SK-N-SH (cell line): ENCODE data around the gene POLR3G. TPM values are rescaled to one million over a fixed set of nuclear protein-coding genes. Genes with fewer than 3 reads are reported as not detected.
A peak's percentile ranks its signal among the peaks of the same experiment; 100 is the strongest.

Experiments used
- CTCF ChIA-PET: fragments of 300-600, 350-600 bp; formaldehyde crosslinking; extraction: SDS; loops from one replicate; lab custom pipeline; 2021; lab: Yijun Ruan, JAX
- POLR2A ChIA-PET: fragments of 350-600 bp; sonication (Branson Sonifier 250); formaldehyde crosslinking; extraction: SDS; loops from one replicate; lab custom pipeline; 2020; ENCODE audit warnings: antibody characterized with exemption, inconsistent platforms; lab: Yijun Ruan, JAX
- DNase-seq: peaks from one replicate; pipeline ENCODE4 v3.0.0; 2012
- H2AFZ ChIP-seq: fragments of 200-600 bp; sonication (generic); 2 replicates; pipeline ENCODE4 v1.8.1; 2016; ENCODE audit warnings: antibody characterized with exemption, mild to moderate bottlenecking, low read depth
- H3F3A ChIP-seq: fragments of 200-600 bp; sonication (generic); replicated peaks from 2 replicates; pipeline ENCODE3; 2016; ENCODE audit warnings: antibody characterized with exemption, mild to moderate bottlenecking; ENCODE audit not compliant: insufficient read depth
- H3K27ac ChIP-seq, 2 experiments: fragments of 200-500 bp in 1 of 2; fragments of 200-600 bp in 1 of 2; sonication (Bioruptor generic) in 1 of 2; sonication (generic), shearing (Covaris generic) in 1 of 2; 2 replicates each; pipeline versions ENCODE4 v1.5.1 to v1.6.1; 2014 to 2016; ENCODE audit warnings: low read depth in 2 of 2, inconsistent platforms in 1 of 2, low read length in 1 of 2, mild to moderate bottlenecking in 1 of 2, mixed read lengths in 1 of 2
- H3K27me3 ChIP-seq: fragments of 200-600 bp; sonication (generic), shearing (Covaris generic); 2 replicates; pipeline ENCODE4 v1.6.1; 2016; ENCODE audit warnings: mixed run types; ENCODE audit not compliant: insufficient read depth
- H3K36me3 ChIP-seq, 2 experiments: fragments of 200-500 bp in 1 of 2; fragments of 200-600 bp in 1 of 2; sonication (Bioruptor generic) in 1 of 2; sonication (generic) in 1 of 2; replicated peaks in 1 of 2; 2 replicates each; pipeline versions ENCODE3 to v1.5.1; 2014 to 2016; ENCODE audit warnings: low read length in 1 of 2, mild to moderate bottlenecking in 1 of 2; ENCODE audit not compliant: insufficient read depth in 2 of 2, control insufficient read depth in 1 of 2
- H3K4me1 ChIP-seq, 2 experiments: fragments of 200-500 bp in 1 of 2; fragments of 200-600 bp in 1 of 2; sonication (Bioruptor generic) in 1 of 2; sonication (generic), shearing (Covaris generic) in 1 of 2; 2 replicates each; pipeline versions ENCODE4 v1.5.1 to v1.6.1; 2014 to 2016; ENCODE audit warnings: low read depth in 1 of 2, low read length in 1 of 2, mixed run types in 1 of 2; ENCODE audit not compliant: insufficient read depth in 2 of 2, control insufficient read depth in 1 of 2
- H3K4me2 ChIP-seq: fragments of 200-600 bp; sonication (generic), shearing (Covaris generic); 2 replicates; pipeline ENCODE4 v1.6.1; 2017; ENCODE audit warnings: mixed run types
- H3K4me3 ChIP-seq, 2 experiments: fragments of 200-500 bp in 1 of 2; fragments of 200-600 bp in 1 of 2; sonication (Bioruptor generic) in 1 of 2; sonication (generic), shearing (Covaris generic) in 1 of 2; 2 replicates each; pipeline versions ENCODE4 v1.5.1 to v1.8.1; 2014 to 2016; ENCODE audit warnings: low read depth in 2 of 2, inconsistent platforms in 1 of 2, low read length in 1 of 2, mild to moderate bottlenecking in 1 of 2, mixed read lengths in 1 of 2, moderate library complexity in 1 of 2
- H3K79me2 ChIP-seq: fragments of 200-600 bp; sonication (generic); 2 replicates; pipeline ENCODE4 v1.8.1; 2017; ENCODE audit warnings: mild to moderate bottlenecking; ENCODE audit not compliant: insufficient read depth
- H3K9ac ChIP-seq: fragments of 200-600 bp; sonication (generic); 2 replicates; pipeline ENCODE4 v1.6.1; 2017; ENCODE audit warnings: mixed run types
- H3K9me2 ChIP-seq: fragments of 200-600 bp; sonication (generic); 2 replicates; pipeline ENCODE4 v1.6.1; 2017; ENCODE audit warnings: mixed run types
- H3K9me3 ChIP-seq: fragments of 200-600 bp; sonication (generic); 2 replicates; pipeline ENCODE4 v1.6.1; 2017; ENCODE audit warnings: mixed run types, mild to moderate bottlenecking, moderate library complexity
- H4K20me1 ChIP-seq: fragments of 200-600 bp; sonication (generic); 2 replicates; pipeline ENCODE4 v1.6.1; 2017; ENCODE audit warnings: mild to moderate bottlenecking, mixed run types; ENCODE audit not compliant: insufficient read depth
- ELF1 ChIP-seq: IDR thresholded peaks from 2 replicates; pipeline ENCODE4 v1.4.0; 2012
- MXI1 ChIP-seq: IDR thresholded peaks from 2 replicates; pipeline ENCODE4 v1.6.1; 2012; ENCODE audit warnings: mild to moderate bottlenecking, low read depth, low read length, improper control_type of control experiment
- PBX3 ChIP-seq: IDR thresholded peaks from 2 replicates; pipeline ENCODE4; 2012
- RCOR1 ChIP-seq: fragments of 150-350 bp; IDR thresholded peaks from 2 replicates; pipeline ENCODE4 v1.6.1; 2017; ENCODE audit warnings: antibody characterized with exemption, low read length
- SIN3A ChIP-seq: IDR thresholded peaks from 2 replicates; pipeline ENCODE4 v1.6.1; 2012; ENCODE audit warnings: low read depth, mild to moderate bottlenecking, low read length, moderate library complexity, borderline replicate concordance
- TCF12 ChIP-seq: IDR thresholded peaks from 2 replicates; pipeline ENCODE4 v1.4.0; 2012
- USF1 ChIP-seq: IDR thresholded peaks from 2 replicates; pipeline ENCODE4 v1.4.0; 2012; ENCODE audit warnings: low read depth, borderline replicate concordance
- WGBS: methylation state at CpG from one replicate; pipeline ENCODE4 v1.1.6; 2017; ENCODE audit warnings: low lambda C conversion rate; 5-methylcytosine and 5-hydroxymethylcytosine counted together
- polyA plus RNA-seq, 3 experiments: library from polyadenylated mRNA; depleted of rRNA; stranded (reverse); fragments of >200 nt; gene quantifications; 2 replicates each; pipeline ENCODE4 v1.2.3, GENCODE V29; 2012

Gene POLR3G
- polyA plus RNA-seq, 1 of the 3 experiments (the other 2 are of a cell fraction), result 17.1 TPM

- Histone ChIP-seq H3K4me2 (no peak overlapping the region), H3K4me3 (no peak overlapping the region), H3K27me3 (no peaks in the 10 kb centered on the region), H3K36me3 (peaks cover 51 to 64% of the 10 kb centered on the region in 2 experiments), H3K9me3 (no peaks in the 10 kb centered on the region), H3K27ac (no peak overlapping the region), H2AFZ (no peak overlapping the region), H3K4me1 (no peaks in the 10 kb centered on the region; a peak in 1 of 4 replicates), H3K79me2 (peaks cover 16% of the 10 kb centered on the region; the same call in 1 of the 2 replicates), H4K20me1 (no peaks in the 10 kb centered on the region), H3K9me2 (no peaks in the 10 kb centered on the region), H3K9ac (no peak overlapping the region), H3F3A (peaks cover 10% of the 10 kb centered on the region)
- ChIA-PET POLR2A (no interaction called here), CTCF (no interaction called here)
- DNase-seq, result no peak
- TF ChIP-seq ELF1 (no peak), TCF12 (no peak), SIN3A (no peak)
- WGBS, result 87% methylated on average over 7 of the region's 7 CpGs
Observed at GRCh38 chr5:90519081-90519480, 44.4 kb downstream of the POLR3G start.

GRCh38 chr5:90528601-90529193, 54.0 kb downstream of the POLR3G start:
- Histone ChIP-seq H3K79me2 (peaks cover 46% of the 10 kb centered on the region), H3K9ac (peak overlapping the region; percentile 91), H2AFZ (peak overlapping the region; percentile 86), H3K9me3 (no peaks in the 10 kb centered on the region), H3F3A (peaks cover 11% of the 10 kb centered on the region), H4K20me1 (no peaks in the 10 kb centered on the region), H3K27ac (peak overlapping the region; percentile 75 to 78; a peak in 3 of 4 replicates), H3K36me3 (peaks cover 7 to 24% of the 10 kb centered on the region in 2 experiments), H3K4me3 (peak overlapping the region; percentile 99 to 100), H3K27me3 (peaks cover 8% of the 10 kb centered on the region), H3K4me1 (peaks cover 0 to 5% of the 10 kb centered on the region in 2 experiments; a peak in 3 of 4 replicates), H3K9me2 (no peaks in the 10 kb centered on the region), H3K4me2 (peak overlapping the region; percentile 97)
- DNase-seq, result peak; percentile 12
- ChIA-PET POLR2A (interaction anchor here (1.1 kb wide), 1 partner anchor 119 kb away, joined by 4 read pairs; the partner anchor contains the start of gene CETN3), CTCF (interaction anchor here (1.3 to 3.2 kb wide), 6 partner anchors 20 to 255 kb away, joined by 3 to 16 read pairs (median 7); partner anchors contain the start of genes CETN3, MBLAC2 and POLR3G)
- WGBS, result 4% methylated on average over 18 of the region's 18 CpGs
- TF ChIP-seq TCF12 (no peak), RCOR1 (no peak), USF1 (no peak), ELF1 (no peak), PBX3 (no peak), MXI1 (0 out of 2 replicates have a peak, but pooled peaks have one; percentile 21)
